Breast epithelium (tissue), 3 donors: ENCODE data around the gene NME7.

ENCODE experiments used
- POLR2A ChIP-seq: fragments of 450-650 bp; IDR thresholded peaks from one replicate; pipeline ENCODE4 v1.6.1; 2016; ENCODE audit warnings: antibody characterized with exemption, mild to moderate bottlenecking, moderate library complexity
- POLR2AphosphoS5 ChIP-seq, 3 donors: sonication (generic); formaldehyde crosslinking; IDR thresholded peaks; one replicate each; pipeline ENCODE4 v1.6.1; 2017; ENCODE audit warnings: antibody characterized with exemption in 3 of 3
- TF ChIP-seq, protein P1 (sequence below), 3 donors: fragments of 450-650 bp; IDR thresholded peaks; one replicate each; pipeline ENCODE4 v1.5.1; 2016 to 2017; ENCODE audit warnings: antibody characterized with exemption in 3 of 3, mild to moderate bottlenecking in 3 of 3, moderate library complexity in 3 of 3

DNA sequence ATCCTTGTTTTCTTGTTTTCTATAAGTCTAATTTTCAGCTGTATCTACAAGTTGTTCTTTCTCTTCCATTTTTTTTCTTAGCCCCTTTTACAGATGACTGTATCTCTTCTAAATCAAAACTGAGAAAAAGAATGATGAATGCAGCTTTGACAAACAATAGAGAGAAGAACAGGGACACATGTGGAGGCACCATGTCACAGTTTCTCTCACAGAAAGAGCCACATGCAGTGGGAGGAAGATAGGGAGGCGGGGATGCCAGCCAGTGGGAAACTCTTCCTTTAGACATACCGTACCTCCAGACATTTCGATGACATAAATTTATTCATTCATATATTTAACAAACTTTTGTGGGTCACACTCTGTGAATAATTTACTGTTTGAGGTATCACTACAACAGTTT, 45.5 kb downstream of the NME7 start:
- TF ChIP-seq, protein P1, sequence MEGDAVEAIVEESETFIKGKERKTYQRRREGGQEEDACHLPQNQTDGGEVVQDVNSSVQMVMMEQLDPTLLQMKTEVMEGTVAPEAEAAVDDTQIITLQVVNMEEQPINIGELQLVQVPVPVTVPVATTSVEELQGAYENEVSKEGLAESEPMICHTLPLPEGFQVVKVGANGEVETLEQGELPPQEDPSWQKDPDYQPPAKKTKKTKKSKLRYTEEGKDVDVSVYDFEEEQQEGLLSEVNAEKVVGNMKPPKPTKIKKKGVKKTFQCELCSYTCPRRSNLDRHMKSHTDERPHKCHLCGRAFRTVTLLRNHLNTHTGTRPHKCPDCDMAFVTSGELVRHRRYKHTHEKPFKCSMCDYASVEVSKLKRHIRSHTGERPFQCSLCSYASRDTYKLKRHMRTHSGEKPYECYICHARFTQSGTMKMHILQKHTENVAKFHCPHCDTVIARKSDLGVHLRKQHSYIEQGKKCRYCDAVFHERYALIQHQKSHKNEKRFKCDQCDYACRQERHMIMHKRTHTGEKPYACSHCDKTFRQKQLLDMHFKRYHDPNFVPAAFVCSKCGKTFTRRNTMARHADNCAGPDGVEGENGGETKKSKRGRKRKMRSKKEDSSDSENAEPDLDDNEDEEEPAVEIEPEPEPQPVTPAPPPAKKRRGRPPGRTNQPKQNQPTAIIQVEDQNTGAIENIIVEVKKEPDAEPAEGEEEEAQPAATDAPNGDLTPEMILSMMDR (IDR thresholded peaks at IDR 0.05): no peak
- TF ChIP-seq POLR2AphosphoS5 (IDR thresholded peaks at IDR 0.05) (no peak), POLR2A (no peak)
